HTERT RPE-1 (cell line): ENCODE results near the gene KLHL29.

Experiments used
- in situ Hi-C: fragments of 300-500 bp; cut with MboI; formaldehyde crosslinking; loops from 4 replicates; pipeline ENCODE4 v1.14.3; 2020; ENCODE audit warnings: low sequenced_read_pairs

KLHL29 gene

DNA sequence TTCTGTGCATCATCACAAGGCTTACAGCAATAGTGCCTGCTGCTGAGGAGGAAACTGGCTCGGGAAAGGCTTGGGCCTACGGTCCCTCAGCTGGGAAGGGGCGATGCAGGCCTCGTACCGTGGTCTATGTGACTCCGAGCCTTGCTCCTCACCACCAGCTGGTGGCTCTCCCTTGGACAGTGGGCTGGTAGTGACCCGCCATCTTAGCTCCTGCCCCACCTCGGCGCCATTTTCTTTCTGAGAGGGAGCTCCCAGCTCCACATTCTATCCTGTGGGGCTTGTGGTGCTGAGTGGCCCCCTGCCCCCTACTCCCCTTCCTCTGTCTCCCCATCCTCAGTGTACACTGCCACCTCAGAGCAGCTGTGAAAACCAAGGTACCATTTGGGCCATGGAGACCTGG is 255.7 kb downstream of the KLHL29 start:
- in situ Hi-C loops, result no loop called here

DNA sequence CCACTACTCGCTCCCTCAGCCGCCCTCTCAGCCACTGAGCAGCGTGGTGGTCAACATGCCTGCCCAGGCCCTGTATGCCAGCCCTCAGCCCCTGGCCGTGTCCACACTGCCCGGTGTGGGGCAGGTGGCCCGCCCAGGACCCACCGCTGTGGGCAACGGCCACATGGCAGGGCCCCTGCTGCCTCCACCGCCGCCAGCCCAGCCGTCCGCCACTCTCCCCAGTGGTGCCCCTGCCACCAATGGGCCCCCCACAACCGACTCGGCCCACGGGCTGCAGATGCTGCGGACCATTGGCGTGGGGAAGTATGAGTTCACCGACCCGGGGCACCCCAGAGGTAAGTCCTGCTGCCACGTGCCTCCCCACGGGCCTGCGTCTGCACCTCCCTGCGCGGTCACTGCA is 257.5 kb downstream of the KLHL29 start:
- in situ Hi-C loops, result no loop called here

DNA sequence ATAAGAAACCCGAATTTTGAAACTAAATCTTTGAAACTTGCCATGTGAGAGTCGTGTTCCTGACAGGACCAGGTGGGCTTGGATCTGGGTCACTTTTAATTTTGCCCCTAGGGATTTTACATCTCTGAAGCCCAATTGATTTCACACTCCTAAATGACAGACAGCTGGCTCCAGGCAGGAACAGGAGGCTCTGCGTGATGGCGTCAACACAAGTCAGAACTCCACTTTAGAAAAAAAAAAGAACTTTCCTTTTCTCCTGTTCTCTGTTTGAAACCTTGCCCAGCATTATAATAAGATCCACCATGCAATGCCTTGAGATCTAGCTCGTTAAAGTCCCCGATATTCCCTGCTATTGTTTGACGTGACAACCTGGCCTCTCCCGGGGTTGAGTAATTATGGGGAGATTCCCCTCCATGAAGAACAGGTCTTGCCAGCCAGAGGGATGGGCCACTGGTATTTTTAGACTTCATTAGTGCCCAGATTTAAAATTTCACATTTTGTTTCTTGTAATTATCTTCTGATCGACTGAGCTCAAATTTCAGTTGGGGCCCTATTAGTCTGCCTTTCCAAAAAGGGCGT is 260.3 kb downstream of the KLHL29 start:
- in situ Hi-C loops, result no loop called here

GRCh38 chr2:23647563-23647962 is 262.6 kb downstream of the KLHL29 start:
- in situ Hi-C loops, result no loop called here

- in situ Hi-C loops, result no loop called here
Measured at GRCh38 chr2:23649303-23649702, 264.3 kb downstream of the KLHL29 start.

DNA sequence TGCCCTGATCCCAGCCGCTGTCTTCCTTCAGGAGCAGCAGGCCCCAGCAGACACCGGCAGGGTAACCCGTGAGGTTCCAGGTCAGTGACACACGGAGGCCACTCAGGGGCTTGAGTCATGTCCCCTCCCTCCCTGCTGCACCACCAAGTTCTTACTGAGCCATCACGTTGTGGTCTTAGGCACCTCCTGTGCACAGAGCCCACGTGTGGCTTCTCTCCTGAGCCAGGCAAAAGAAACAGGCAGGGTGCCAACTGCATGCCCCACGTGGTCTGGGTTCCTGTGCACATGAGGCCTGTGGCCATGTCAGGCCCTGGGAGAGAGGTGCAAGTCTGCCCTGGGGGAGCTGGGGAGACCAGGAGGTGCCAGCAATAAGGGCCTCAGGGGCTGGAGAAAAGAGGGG is 264.8 kb downstream of the KLHL29 start:
- in situ Hi-C loops, result no loop called here

DNA sequence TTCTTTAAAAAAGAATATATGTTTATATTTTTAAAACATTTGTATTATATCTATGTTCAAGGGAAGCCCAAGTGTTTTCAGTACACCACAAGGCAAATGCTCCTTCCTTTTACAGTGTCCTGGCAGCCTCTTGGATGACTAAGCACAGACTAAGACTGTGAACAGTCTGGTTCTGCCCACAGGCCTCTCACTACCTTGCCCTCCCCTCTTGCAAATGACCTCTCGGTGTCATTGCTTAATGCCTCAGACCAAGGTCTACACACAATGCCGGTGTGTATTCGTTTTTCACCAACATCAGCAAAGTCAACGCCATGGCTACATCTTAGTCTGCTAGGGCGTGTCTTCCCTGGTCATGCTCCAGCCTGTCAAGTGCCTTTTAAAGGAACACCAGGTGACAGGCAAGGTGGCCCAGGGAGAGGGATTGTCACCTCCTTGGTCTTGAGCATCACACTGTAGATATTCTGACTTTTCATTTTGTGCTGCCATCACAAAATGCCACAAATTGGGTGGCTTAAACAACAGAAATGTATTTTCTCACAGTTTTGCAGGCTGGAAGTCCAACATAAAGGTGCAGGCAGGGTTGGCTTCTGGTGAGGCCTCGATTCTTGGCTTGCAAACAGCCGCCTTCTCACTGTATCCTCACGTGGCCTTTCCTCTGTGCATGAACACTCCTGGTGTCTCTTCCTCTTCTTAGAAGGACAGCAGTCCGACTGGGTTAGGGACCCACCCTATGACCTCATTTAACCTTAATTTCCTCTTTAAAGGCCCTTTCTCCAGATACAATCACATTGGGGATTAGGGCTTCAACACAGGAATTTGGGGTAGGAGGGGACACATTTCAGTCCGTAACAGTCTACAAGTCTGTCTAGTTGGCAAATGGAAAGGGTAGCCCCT is 266.5 kb downstream of the KLHL29 start:
- in situ Hi-C loops, result no loop called here

DNA sequence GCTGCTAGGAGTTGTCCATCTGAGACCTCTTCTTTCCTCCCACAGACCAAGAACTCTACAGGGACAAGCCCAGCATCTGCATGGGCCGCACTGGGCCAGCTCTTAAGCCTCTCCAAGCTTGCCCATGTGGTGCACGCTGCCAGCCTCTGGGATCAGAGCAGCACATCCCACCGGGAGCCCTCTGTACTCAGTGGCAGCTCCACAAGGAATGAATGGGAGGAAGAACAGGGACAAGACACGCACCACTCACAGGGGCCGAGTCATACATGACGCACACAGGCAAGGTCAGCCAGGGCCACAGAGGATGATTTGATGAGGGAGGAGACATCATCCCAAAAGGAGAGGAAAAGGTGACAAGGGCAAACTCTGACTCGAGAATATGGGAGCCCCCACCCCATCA is 268.3 kb downstream of the KLHL29 start:
- in situ Hi-C loops, result no loop called here

GRCh38 chr2:23654756-23655155 is 269.8 kb downstream of the KLHL29 start:
- in situ Hi-C loops, result no loop called here

- in situ Hi-C loops, result no loop called here
Measured at GRCh38 chr2:23655934-23656596, 271.1 kb downstream of the KLHL29 start.

- in situ Hi-C loops, result no loop called here
Measured at GRCh38 chr2:23656597-23656973, 271.6 kb downstream of the KLHL29 start.

DNA sequence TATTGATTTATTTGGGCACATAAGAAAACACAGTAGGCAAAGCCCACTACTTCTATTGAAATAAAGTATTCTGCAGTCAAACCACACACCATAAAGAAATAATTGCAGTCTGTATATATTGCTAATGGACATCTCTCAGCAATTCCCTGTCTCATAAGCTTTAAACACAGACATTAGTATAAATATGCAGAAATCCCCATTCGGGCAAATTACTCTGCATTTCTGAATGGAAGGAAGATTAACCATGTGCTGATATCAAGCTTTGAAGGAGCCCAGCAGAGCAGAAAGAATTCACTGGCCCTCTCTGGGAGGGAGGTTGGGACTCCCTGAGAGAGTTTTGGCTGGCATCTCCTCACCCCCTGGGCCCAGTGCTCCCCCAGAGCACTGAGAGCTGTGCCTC is 272.4 kb downstream of the KLHL29 start:
- in situ Hi-C loops, result no loop called here

DNA sequence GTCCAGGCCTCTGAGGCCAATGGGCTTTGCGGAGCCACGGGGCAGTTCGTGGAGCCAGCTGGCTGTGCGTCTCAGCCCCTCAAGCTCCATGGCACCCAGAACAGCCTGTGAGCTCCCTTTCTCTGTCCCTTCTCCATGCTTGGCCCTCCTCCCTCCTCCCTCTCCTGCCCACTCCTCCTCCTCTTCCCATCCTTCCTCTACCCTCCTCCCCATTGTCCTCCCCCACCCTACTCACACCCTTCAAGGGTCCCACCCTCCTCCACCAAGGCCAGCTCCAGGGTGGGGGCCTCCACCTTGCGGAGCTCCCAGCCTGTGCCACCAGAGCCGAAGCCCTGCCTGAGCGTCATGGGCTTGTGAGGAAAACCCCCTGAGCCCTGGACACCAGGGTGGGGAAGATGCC is 273.0 kb downstream of the KLHL29 start:
- in situ Hi-C loops, result no loop called here

DNA sequence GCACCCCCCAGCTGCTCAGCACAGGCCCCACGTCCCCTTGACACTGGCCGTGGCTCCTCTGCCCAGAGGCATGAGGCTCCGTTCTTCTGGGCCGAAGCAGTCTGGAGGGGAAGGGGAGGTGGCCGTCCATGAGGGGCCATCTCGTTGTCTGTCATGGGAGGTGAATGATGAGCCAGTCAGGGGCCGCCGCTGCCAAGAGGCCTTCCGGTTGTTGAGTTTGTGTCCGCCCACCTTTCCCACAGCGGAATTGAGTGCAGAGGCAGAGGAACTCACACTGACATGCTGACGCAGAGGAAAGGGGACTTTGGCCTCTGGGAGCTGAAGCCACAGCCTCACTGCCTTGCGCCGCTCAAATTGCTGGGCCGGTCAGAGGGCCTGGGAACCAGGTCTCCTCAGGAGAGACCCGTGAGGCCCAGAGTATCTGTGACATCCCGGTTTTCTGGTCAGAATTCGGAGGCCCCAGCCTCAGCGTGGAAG is 273.5 kb downstream of the KLHL29 start:
- in situ Hi-C loops, result no loop called here

DNA sequence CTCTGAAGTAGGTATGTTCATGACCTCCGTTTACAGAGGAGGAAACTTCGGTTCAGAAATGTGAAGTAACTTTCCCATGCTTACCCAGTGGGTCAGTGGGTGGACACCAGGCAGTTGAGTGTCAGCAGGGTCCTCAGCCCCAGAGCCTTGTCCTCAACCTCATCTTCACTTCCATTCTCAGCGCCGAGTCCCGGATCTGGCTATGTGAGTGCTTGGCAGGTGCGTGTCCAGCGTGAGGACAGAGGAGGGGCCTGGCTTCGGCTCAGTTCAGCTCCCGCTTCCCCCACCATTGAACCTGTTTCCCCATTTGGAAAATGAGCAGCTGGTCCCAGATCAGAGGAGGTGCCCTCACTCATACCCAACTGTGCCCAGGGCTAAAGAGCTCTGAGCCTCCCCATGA is 274.3 kb downstream of the KLHL29 start:
- in situ Hi-C loops, result no loop called here

DNA sequence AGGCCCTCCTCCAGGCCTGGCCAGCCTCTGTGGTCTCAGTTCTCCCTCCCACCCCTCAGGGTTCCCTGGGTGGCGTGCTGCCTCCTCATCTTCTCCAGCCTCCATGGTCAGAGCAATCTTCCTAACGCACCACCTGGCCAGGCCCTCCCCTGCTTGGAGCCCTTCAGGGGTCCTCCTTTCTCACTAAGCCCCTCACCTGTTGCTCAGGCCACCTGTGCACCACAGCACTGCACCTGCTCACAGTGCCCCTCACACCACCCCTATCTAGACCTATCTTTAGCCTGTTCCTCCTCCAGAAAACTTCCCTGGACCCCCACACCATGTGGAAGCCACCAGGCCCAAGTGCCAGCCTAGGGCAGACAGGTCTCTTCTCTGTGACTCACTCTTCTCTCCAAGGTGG is 274.8 kb downstream of the KLHL29 start:
- in situ Hi-C loops, result no loop called here

GRCh38 chr2:23660237-23660636 is 275.3 kb downstream of the KLHL29 start:
- in situ Hi-C loops, result no loop called here

- in situ Hi-C loops, result no loop called here
Measured at GRCh38 chr2:23661276-23662050, 276.5 kb downstream of the KLHL29 start.

DNA sequence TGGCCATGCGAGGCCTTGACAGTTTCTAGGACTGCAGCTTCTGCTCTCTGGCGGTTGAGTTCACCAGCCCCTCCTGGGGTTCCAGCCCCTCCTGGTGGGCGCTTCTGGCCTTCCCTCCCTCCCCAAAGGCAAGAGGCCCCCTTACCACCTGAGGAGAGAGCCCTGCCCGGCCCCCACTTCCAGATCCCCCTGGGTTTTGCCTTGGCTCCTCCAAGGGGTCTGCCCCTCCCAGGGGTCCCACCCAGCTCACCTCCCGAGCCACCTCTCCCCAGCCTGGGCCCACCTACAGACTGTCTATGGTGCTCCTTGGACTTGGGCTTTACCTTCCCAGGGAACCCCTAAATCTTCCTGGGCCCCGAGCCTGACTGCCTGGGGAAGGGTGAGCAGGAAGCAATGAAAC is 277.5 kb downstream of the KLHL29 start:
- in situ Hi-C loops, result no loop called here

GRCh38 chr2:23662941-23663920 is 278.3 kb downstream of the KLHL29 start:
- in situ Hi-C loops, result no loop called here
